Chondrocyte (in vitro differentiated cells): ENCODE measurements around the gene ZNF414. TPM values are rescaled to one million over a fixed set of nuclear protein-coding genes. Genes with fewer than 3 reads are reported as not detected.

ENCODE experiments used
- DNase-seq: peaks from one replicate; pipeline ENCODE4 v3.0.0; 2021; ENCODE audit warnings: mixed read lengths, low spot score
- H3K27ac Mint-ChIP-seq: one replicate; pipeline ENCODE4 v1.8.0; 2021; ENCODE audit warnings: mild to moderate bottlenecking, moderate library complexity, mixed read lengths; ENCODE audit not compliant: unreplicated experiment
- H3K27me3 Mint-ChIP-seq: 2 replicates; pipeline ENCODE4 v1.8.0; 2021; ENCODE audit warnings: low read depth, mixed read lengths
- H3K36me3 Mint-ChIP-seq: 2 replicates; pipeline ENCODE4 v1.8.0; 2021; ENCODE audit warnings: low read depth, mixed read lengths
- H3K4me1 Mint-ChIP-seq: 2 replicates; pipeline ENCODE4 v1.8.0; 2021; ENCODE audit warnings: low read depth, mild to moderate bottlenecking, mixed read lengths
- H3K4me3 Mint-ChIP-seq: one replicate; pipeline ENCODE4 v1.8.0; 2021; ENCODE audit warnings: mild to moderate bottlenecking, moderate library complexity, mixed read lengths; ENCODE audit not compliant: unreplicated experiment
- H3K9me3 Mint-ChIP-seq: 2 replicates; pipeline ENCODE4 v1.8.0; 2021; ENCODE audit warnings: low read depth, mixed read lengths
- CTCF ChIP-seq: fragments of 200-600 bp; sonication (generic); IDR thresholded peaks from 2 replicates; pipeline ENCODE4 v1.5.0; 2021; ENCODE audit warnings: antibody characterized with exemption, mild to moderate bottlenecking, moderate library complexity
- total RNA-seq: library from RNA; stranded (reverse); gene quantifications from 3 replicates; pipeline ENCODE4 v1.2.1, GENCODE V29; 2021

The ZNF414 gene
- total RNA-seq, 1 donor from 2014 or later, result 26.8 TPM

GRCh38 chr19:8500158-8500557 lies 13.8 kb downstream of the ZNF414 start:
- Mint-ChIP-seq H3K27me3 (no peaks in the 10 kb centered on the region), H3K36me3 (no peaks in the 10 kb centered on the region), H3K27ac (no peak overlapping the region), H3K9me3 (no peaks in the 10 kb centered on the region), H3K4me1 (peaks cover 8% of the 10 kb centered on the region), H3K4me3 (no peak overlapping the region)
- TF ChIP-seq CTCF, result no peak
- DNase-seq, result no peak

GRCh38 chr19:8499048-8499833 lies 14.7 kb downstream of the ZNF414 start:
- H3K4me3 Mint-ChIP-seq, result no peak overlapping the region
- no peak overlapping the region for H3K27ac Mint-ChIP-seq
- peaks cover 6% of the 10 kb centered on the region for H3K4me1 Mint-ChIP-seq
- no peak for DNase-seq
- TF ChIP-seq CTCF, result no peak
- H3K36me3 Mint-ChIP-seq, result no peaks in the 10 kb centered on the region
- no peaks in the 10 kb centered on the region for H3K27me3 Mint-ChIP-seq
- no peaks in the 10 kb centered on the region for H3K9me3 Mint-ChIP-seq

- no peak overlapping the region for H3K27ac Mint-ChIP-seq
- no peaks in the 10 kb centered on the region for H3K27me3 Mint-ChIP-seq
- no peak for DNase-seq
- no peaks in the 10 kb centered on the region for H3K9me3 Mint-ChIP-seq
- H3K4me3 Mint-ChIP-seq, result no peak overlapping the region
- peaks cover 6% of the 10 kb centered on the region for H3K4me1 Mint-ChIP-seq
- no peaks in the 10 kb centered on the region for H3K36me3 Mint-ChIP-seq
- no peak for TF ChIP-seq CTCF
These were observed 15.7 kb downstream of the ZNF414 start for GRCh38 chr19:8498295-8498694.

GRCh38 chr19:8494158-8494557 lies 19.8 kb downstream of the ZNF414 start:
- TF ChIP-seq CTCF, result no peak
- Mint-ChIP-seq H3K4me3 (no peak overlapping the region), H3K9me3 (no peaks in the 10 kb centered on the region), H3K27me3 (no peaks in the 10 kb centered on the region), H3K36me3 (peaks cover 2% of the 10 kb centered on the region), H3K27ac (no peak overlapping the region), H3K4me1 (no peaks in the 10 kb centered on the region)
- no peak for DNase-seq

GRCh38 chr19:8491574-8491973 lies 22.4 kb downstream of the ZNF414 start:
- H3K9me3 Mint-ChIP-seq, result no peaks in the 10 kb centered on the region
- TF ChIP-seq CTCF, result no peak
- H3K27me3 Mint-ChIP-seq, result no peaks in the 10 kb centered on the region
- H3K4me3 Mint-ChIP-seq, result no peak overlapping the region
- H3K4me1 Mint-ChIP-seq, result no peaks in the 10 kb centered on the region
- H3K36me3 Mint-ChIP-seq, result peaks cover 20% of the 10 kb centered on the region
- no peak overlapping the region for H3K27ac Mint-ChIP-seq
- DNase-seq, result no peak
